Heart left ventricle (tissue), 16 donors: ENCODE data around the gene CPT1A. TPM values are rescaled to one million over a fixed set of nuclear protein-coding genes. Genes with fewer than 3 reads are reported as not detected.

Source experiments
- ATAC-seq, 4 donors: fragments of 200-7000 bp; cut with Tn5 transposase; one replicate each; pipeline ENCODE4 v1.9.1; 2020 to 2022; ENCODE audit warnings: moderate library complexity in 4 of 4, mild to moderate bottlenecking in 3 of 4, moderate number of reproducible peaks in 1 of 4
- DNase-seq, 5 donors: peaks; one replicate each; pipeline ENCODE4 v3.0.0-alpha.2; 2020
- H3K27ac ChIP-seq, 12 donors: fragments of 200-600 bp; sonication (generic) in 4 of 12; one replicate each; pipeline versions ENCODE4 v1.5.0 to v1.8.0; 2016 to 2022; ENCODE audit warnings: mild to moderate bottlenecking in 2 of 12
- H3K27me3 ChIP-seq, 9 donors: fragments of 200-600 bp; sonication (generic) in 2 of 9; one replicate each; pipeline versions ENCODE4 v1.5.1 to v1.8.0; 2016 to 2022; ENCODE audit warnings: mild to moderate bottlenecking in 3 of 9
- H3K36me3 ChIP-seq, 9 donors: fragments of 200-600 bp; sonication (generic) in 2 of 9; one replicate each; pipeline versions ENCODE4 v1.5.0 to v1.8.0; 2018 to 2022; ENCODE audit warnings: mild to moderate bottlenecking in 2 of 9
- H3K4me1 ChIP-seq, 12 donors: fragments of 200-600 bp; sonication (generic) in 4 of 12; one replicate each; pipeline versions ENCODE4 v1.5.0 to v1.8.0; 2016 to 2022; ENCODE audit warnings: mild to moderate bottlenecking in 3 of 12
- H3K4me3 ChIP-seq, 12 donors: fragments of 200-600 bp; sonication (generic) in 4 of 12; one replicate each; pipeline versions ENCODE4 v1.5.0 to v1.8.0; 2017 to 2022; ENCODE audit warnings: mild to moderate bottlenecking in 9 of 12, moderate library complexity in 4 of 12
- H3K9me3 ChIP-seq, 12 donors: fragments of 200-600 bp; sonication (generic) in 4 of 12; one replicate each; pipeline versions ENCODE4 v1.5.0 to v1.8.0; 2016 to 2022; ENCODE audit warnings: mild to moderate bottlenecking in 1 of 12
- POLR2A ChIP-seq, 2 donors: fragments of 450-650 bp; IDR thresholded peaks; one replicate each; pipeline ENCODE4 v1.6.1; 2017; ENCODE audit warnings: antibody characterized with exemption in 2 of 2, mild to moderate bottlenecking in 2 of 2, moderate library complexity in 2 of 2
- WGBS, 4 donors: extraction: QIAGEN DNeasy Blood & Tissue Kit in 2 of 4; methylation state at CpG; one replicate each; pipeline versions ENCODE4 v1.1.5 to v1.1.7; 2013 to 2018; 5-methylcytosine and 5-hydroxymethylcytosine counted together
- intact Hi-C, 10 donors: fragments of 100-400 bp; cut with DNase I; formaldehyde crosslinking; loops; one replicate each; pipeline versions ENCODE4 v1.11.1 to v1.14.2; 2022
- polyA plus RNA-seq, 2 donors: library from polyadenylated mRNA; stranded (reverse); fragments of 200-250 nt; gene quantifications; one replicate each; pipeline ENCODE4 v1.2.3, GENCODE V29; 2013
- total RNA-seq, 9 donors: library from RNA; depleted of rRNA in 2 of 9; stranded (reverse); fragments of >200 nt in 2 of 9; fragmentation: NEBNext Ultra II Directional in 3 of 9; extraction: Animal tissue kit (Norgen Biotek cat#: 25700) in 3 of 9; gene quantifications; one replicate each; pipeline versions ENCODE4 v1.1.0 to v1.2.4, GENCODE V29; 2016 to 2023
- TF ChIP-seq, protein P1 (sequence below), 12 donors: fragments of 200-600 bp; sonication (generic) in 4 of 12; IDR thresholded peaks; one replicate each; pipeline versions ENCODE4 v1.5.0 to v1.8.0; 2018 to 2022; ENCODE audit warnings: antibody characterized with exemption in 12 of 12, mild to moderate bottlenecking in 5 of 12
- donor health status: ischemic (EF 13 %, LVEDD 7.1; RV severe dilation, severe dysfunction).
- donor health status: healthy with polysubstance abuse.
- donor health status: DM: no; HTN: yes; CAD: no.
- donor health status: DM: no; HTN: no; CAD: no.
- donor health status: ischemic (EF 25% LVEDD 6.9; RV normal size, moderate dysfunction).
- donor health status: ischemic (EF 25% LVEDD 5.7; RV mildly dilated, moderate dysfunction).
- donor health status: healthy.
- donor health status: DM: yes; HTN: yes; CAD: no.
- donor health status: ischemic (EF 35%, LVEDD 5.7; RV mildly dilated, moderate dysfunction).
- donor health status: nonischemic (EF 11% LVEDD 7.7; RV severe dilation, severe dysfunction).
- donor health status: DM: yes; HTN: yes; CAD: no.
- donor health status: PGD.
- donor health status: ischemic (EF 29% LVEDD 5.4; RV normal size, mild dysfunction).
- donor health status: nonischemic (EF 23%, LVEDD 6.1; RV moderate dilation, normal function).

Gene CPT1A
- total and polyA plus RNA-seq, 11 donors: 20.9 to 116 (median 51.6) TPM

DNA sequence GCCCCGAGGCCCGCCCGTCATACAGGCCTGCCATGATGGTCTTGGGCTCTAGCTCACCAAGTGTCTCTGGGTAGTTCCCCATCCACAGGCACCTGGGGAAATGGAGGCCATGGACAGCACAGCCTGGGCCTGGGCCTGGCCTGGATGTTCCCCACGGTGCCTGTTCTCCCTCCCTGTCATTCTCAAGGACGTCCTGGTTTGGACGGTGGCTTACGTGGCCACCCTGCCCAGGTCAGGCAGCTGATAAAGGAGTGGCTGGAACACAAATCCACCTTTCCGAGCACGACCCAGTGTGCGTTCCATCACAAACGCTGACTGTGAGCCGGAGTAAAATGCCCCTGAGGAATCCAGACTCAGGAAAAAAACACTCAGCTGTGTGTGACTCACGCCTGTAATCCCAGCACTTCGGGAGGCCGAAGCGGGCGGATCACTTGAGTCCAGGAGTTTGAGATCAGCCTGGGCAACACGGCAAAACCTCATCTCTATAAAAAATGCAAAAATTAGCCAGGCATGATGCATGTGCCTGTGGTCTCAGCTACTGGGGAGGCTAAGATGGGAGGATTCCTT is 49.2 kb downstream of the CPT1A start:
- H3K27ac ChIP-seq: no peak overlapping the region
- no peak overlapping the region for H3K4me3 ChIP-seq
- no peaks in the 10 kb centered on the region for H3K9me3 ChIP-seq
- H3K36me3 ChIP-seq: peaks cover 0 to 99% (median 96%) of the 10 kb centered on the region in 9 donors
- intact Hi-C loops: no loop called here
- TF ChIP-seq POLR2A (IDR thresholded peaks at IDR 0.05): no peak
- TF ChIP-seq, protein P1, sequence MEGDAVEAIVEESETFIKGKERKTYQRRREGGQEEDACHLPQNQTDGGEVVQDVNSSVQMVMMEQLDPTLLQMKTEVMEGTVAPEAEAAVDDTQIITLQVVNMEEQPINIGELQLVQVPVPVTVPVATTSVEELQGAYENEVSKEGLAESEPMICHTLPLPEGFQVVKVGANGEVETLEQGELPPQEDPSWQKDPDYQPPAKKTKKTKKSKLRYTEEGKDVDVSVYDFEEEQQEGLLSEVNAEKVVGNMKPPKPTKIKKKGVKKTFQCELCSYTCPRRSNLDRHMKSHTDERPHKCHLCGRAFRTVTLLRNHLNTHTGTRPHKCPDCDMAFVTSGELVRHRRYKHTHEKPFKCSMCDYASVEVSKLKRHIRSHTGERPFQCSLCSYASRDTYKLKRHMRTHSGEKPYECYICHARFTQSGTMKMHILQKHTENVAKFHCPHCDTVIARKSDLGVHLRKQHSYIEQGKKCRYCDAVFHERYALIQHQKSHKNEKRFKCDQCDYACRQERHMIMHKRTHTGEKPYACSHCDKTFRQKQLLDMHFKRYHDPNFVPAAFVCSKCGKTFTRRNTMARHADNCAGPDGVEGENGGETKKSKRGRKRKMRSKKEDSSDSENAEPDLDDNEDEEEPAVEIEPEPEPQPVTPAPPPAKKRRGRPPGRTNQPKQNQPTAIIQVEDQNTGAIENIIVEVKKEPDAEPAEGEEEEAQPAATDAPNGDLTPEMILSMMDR (IDR thresholded peaks at IDR 0.05): no peak
- no peaks in the 10 kb centered on the region for H3K27me3 ChIP-seq
- H3K4me1 ChIP-seq: peaks cover 0 to 5% (median 0%) of the 10 kb centered on the region in 12 donors
- peak in 3 of 4 donors; percentile 41 to 59 (median 51) for ATAC-seq
- WGBS, 4 donors: 79 to 96% (median 86%) methylated on average over 18 of the region's 18 CpGs
- peak in 1 of 5 donors; percentile 39 for DNase-seq

- 89 to 97% (median 95%) methylated on average over 11 to 16 of the region's 16 CpGs for WGBS, 4 donors
- H3K36me3 ChIP-seq: peaks cover 0 to 99% (median 82%) of the 10 kb centered on the region in 9 donors
- intact Hi-C loops: loop anchor here in 1 of 10 donors (5.0 kb wide), 1 partner anchor 53 kb away; no protein-coding TSS in a partner anchor
- no peaks in the 10 kb centered on the region for H3K9me3 ChIP-seq
- TF ChIP-seq, protein P1 (IDR thresholded peaks at IDR 0.05): no peak
- TF ChIP-seq POLR2A (IDR thresholded peaks at IDR 0.05): no peak
- H3K27ac ChIP-seq: no peak overlapping the region
- H3K27me3 ChIP-seq: no peaks in the 10 kb centered on the region
- peaks cover 0 to 36% (median 2%) of the 10 kb centered on the region in 12 donors for H3K4me1 ChIP-seq
- H3K4me3 ChIP-seq: no peak overlapping the region
- no peak for DNase-seq
- ATAC-seq: no peak
Observed at GRCh38 chr11:68784653-68785052, 57.1 kb downstream of the CPT1A start.

DNA sequence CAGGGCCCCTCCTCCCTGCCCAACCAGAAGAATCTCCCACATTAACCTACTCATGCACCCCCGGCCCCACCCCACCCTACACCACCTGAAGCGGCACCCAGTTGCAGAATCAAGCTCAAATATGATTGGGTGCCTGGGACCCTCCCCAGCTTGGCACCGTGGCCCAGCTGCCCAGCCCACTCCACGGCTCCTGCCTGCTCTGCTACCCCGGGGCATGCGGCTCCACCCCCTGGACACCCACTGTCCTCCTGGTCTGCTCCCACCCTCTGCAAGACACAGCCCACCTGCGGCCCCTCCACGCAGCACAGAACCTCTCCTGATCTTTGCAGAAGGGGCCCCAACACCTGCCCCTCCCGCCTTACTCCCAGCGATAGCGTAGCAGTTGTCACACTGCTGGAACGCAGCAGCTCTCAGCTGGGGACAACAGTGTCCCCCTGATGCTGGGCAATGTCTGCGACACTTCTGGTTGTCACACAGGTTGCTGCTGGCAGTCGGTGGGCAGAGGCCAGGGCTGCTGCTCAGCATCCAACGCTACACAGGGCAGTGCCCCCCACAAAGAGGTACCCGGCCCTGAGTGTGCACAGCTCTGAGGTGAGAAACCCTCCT is 58.4 kb downstream of the CPT1A start:
- Histone ChIP-seq H3K4me3 (no peak overlapping the region), H3K36me3 (peaks cover 0 to 99% (median 85%) of the 10 kb centered on the region in 9 donors), H3K4me1 (peaks cover 0 to 36% (median 4%) of the 10 kb centered on the region in 12 donors), H3K9me3 (no peaks in the 10 kb centered on the region), H3K27me3 (no peaks in the 10 kb centered on the region), H3K27ac (peak overlapping the region in 1 of 12 donors; percentile 19)
- peak in 4 of 5 donors; percentile 59 to 84 (median 67) for DNase-seq
- TF ChIP-seq POLR2A (IDR thresholded peaks at IDR 0.05): no peak
- TF ChIP-seq, protein P1 (IDR thresholded peaks at IDR 0.05): no peak
- WGBS, 4 donors: 54 to 64% (median 60%) methylated on average over 15 to 16 of the region's 16 CpGs
- intact Hi-C loops: loop anchor here in 1 of 10 donors (5.0 kb wide), 1 partner anchor 54 kb away; no protein-coding TSS in a partner anchor
- peak; percentile 86 to 92 (median 90) for ATAC-seq

DNA sequence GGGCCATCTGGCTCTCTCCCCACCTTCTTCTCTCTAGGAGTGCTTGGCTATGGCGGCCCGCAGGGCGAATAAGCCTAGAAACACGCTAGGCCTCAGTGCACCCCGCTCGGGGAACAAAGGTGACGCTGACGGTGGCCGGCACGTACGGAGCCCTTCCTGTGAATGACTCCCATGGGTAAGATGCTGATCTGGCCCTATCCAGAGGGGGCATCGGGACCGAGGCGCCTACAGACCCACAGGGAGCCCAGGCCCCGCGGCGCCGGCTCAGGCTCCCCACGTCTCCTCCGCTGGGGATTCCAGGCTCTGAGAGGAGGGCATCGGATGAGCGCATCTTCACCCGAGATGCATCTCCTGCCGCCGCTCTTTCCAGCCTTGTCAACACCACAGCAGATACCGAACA is 59.0 kb downstream of the CPT1A start:
- intact Hi-C loops: loop anchor here in 1 of 10 donors (5.0 kb wide), 1 partner anchor 55 kb away; no protein-coding TSS in a partner anchor
- WGBS, 4 donors: 91 to 96% (median 93%) methylated on average over 22 to 26 of the region's 26 CpGs
- H3K27me3 ChIP-seq: no peaks in the 10 kb centered on the region
- no peak for TF ChIP-seq POLR2A (IDR thresholded peaks at IDR 0.05)
- TF ChIP-seq, protein P1 (IDR thresholded peaks at IDR 0.05): no peak
- peaks cover 0 to 36% (median 5%) of the 10 kb centered on the region in 12 donors for H3K4me1 ChIP-seq
- DNase-seq (no peak), ATAC-seq (no peak)
- H3K4me3 ChIP-seq: no peak overlapping the region
- peaks cover 0 to 99% (median 88%) of the 10 kb centered on the region in 9 donors for H3K36me3 ChIP-seq
- no peaks in the 10 kb centered on the region for H3K9me3 ChIP-seq
- H3K27ac ChIP-seq: no peak overlapping the region
